Esophagus squamous epithelium (tissue), 4 donors: ENCODE data around the gene KRTAP10-10.

Source experiments
- POLR2A ChIP-seq, 4 donors: fragments of 450-650 bp; IDR thresholded peaks; one replicate each; pipeline ENCODE4 v1.6.1; 2017; ENCODE audit warnings: antibody characterized with exemption in 4 of 4, mild to moderate bottlenecking in 4 of 4, moderate library complexity in 3 of 4
- TF ChIP-seq, protein P1 (sequence below), 6 experiments: fragments of 450-650 bp in 4 of 6; fragments of 200-600 bp in 2 of 6; sonication (generic) in 2 of 6; IDR thresholded peaks; one replicate each; pipeline ENCODE4 v1.5.1; 2016 to 2019; ENCODE audit warnings: antibody characterized with exemption in 6 of 6, mild to moderate bottlenecking in 4 of 6, moderate library complexity in 4 of 6

DNA sequence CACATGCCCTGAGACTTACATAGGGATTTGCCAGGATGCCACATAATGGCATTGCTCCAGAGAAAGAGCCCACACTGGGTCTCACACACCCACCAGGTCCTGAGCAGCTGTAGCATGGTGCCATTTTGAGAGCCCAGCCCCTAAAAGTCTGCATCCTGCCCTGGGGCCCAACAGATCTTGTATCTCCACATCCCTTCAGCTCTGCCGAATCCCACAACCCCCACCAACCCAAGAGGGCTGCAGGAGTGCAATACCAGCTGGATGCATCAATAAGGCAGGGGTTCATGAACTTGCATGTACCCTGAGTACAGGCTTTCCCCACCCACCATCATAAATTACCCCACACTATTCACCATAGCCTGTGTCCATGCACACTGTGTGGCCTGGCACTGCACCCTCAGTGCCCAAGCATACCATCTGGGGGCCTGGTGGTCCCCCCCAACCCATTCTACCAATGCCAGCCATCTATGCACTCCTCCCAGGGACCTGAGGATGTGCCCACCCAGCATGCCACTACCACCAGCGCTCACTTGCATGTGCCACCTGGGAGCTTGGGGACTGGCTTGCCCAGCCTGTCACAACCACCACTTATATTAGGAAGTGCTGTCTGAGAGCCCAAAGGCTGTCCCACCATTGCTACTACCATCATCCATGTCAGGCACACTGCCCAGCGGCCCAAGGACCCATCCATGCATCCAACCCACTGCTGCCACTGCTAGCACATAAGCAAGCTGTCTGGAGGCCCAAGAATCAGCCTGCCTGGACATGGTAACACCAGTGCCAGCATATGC lies 33.7 kb downstream of the KRTAP10-10 start:
- TF ChIP-seq, protein P1, sequence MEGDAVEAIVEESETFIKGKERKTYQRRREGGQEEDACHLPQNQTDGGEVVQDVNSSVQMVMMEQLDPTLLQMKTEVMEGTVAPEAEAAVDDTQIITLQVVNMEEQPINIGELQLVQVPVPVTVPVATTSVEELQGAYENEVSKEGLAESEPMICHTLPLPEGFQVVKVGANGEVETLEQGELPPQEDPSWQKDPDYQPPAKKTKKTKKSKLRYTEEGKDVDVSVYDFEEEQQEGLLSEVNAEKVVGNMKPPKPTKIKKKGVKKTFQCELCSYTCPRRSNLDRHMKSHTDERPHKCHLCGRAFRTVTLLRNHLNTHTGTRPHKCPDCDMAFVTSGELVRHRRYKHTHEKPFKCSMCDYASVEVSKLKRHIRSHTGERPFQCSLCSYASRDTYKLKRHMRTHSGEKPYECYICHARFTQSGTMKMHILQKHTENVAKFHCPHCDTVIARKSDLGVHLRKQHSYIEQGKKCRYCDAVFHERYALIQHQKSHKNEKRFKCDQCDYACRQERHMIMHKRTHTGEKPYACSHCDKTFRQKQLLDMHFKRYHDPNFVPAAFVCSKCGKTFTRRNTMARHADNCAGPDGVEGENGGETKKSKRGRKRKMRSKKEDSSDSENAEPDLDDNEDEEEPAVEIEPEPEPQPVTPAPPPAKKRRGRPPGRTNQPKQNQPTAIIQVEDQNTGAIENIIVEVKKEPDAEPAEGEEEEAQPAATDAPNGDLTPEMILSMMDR (IDR thresholded peaks at IDR 0.05), result no peak
- TF ChIP-seq POLR2A (IDR thresholded peaks at IDR 0.05), result no peak
